ENCODE results near the gene KLF2. TPM values are rescaled to one million over a fixed set of nuclear protein-coding genes. Genes with fewer than 3 reads are reported as not detected.

Gene KLF2
- total and polyA plus RNA-seq, 10 of the 15 experiments (the other 5 are each of a cell fraction or from before 2014, with no cell fraction given): 0.16 to 13.7 (median 1.0) TPM

DNA sequence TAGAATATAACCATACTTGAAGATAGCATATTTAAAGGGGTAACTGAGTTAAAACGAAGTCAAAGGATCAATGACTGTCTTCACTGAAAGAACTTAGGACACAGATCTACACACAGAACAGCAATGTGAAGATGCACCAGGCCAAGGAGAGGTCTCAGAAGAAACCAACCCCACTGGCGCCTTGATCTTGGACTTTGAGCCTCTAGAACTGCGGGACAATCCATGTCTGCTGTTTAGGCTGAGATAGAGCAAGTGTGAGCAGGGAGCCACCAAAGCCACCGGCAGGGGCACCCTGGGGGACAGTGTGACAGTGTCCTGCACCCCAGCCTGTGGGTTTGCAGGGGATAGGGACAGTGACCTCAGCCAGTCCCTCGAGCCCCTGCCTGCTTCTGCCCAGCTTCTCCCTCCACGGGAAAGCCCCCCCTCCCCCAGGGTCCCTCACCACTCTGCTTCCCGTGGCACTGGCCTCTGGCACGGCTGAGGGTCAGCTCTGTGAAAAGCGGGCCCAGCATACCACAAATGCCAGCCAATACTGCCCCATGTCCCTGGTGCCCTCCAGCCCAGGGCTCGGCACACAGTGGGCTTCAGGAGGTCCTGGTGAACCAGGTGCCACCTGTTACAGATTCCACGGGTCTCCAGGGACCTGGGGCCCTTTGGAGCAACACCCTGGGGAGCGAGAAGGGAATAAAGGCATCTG is 40.8 kb downstream of the KLF2 start (continued):
- TF ChIP-seq, protein P1, sequence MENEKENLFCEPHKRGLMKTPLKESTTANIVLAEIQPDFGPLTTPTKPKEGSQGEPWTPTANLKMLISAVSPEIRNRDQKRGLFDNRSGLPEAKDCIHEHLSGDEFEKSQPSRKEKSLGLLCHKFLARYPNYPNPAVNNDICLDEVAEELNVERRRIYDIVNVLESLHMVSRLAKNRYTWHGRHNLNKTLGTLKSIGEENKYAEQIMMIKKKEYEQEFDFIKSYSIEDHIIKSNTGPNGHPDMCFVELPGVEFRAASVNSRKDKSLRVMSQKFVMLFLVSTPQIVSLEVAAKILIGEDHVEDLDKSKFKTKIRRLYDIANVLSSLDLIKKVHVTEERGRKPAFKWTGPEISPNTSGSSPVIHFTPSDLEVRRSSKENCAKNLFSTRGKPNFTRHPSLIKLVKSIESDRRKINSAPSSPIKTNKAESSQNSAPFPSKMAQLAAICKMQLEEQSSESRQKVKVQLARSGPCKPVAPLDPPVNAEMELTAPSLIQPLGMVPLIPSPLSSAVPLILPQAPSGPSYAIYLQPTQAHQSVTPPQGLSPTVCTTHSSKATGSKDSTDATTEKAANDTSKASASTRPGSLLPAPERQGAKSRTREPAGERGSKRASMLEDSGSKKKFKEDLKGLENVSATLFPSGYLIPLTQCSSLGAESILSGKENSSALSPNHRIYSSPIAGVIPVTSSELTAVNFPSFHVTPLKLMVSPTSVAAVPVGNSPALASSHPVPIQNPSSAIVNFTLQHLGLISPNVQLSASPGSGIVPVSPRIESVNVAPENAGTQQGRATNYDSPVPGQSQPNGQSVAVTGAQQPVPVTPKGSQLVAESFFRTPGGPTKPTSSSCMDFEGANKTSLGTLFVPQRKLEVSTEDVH (IDR thresholded peaks at IDR 0.05; ENCODE audit: low read depth, partially characterized antibody): no peak
- no peak for TF ChIP-seq CREB1 (IDR thresholded peaks at IDR 0.05; ENCODE audit: low read depth)
- no peak for TF ChIP-seq EP300 (IDR thresholded peaks at IDR 0.05; ENCODE audit: borderline replicate concordance in 1 of 2, control insufficient read depth in 1 of 2, low read depth in 2 of 2, low read length in 2 of 2)
- TF ChIP-seq RELA (IDR thresholded peaks at IDR 0.05; ENCODE audit: borderline replicate concordance, partially characterized antibody): no peak
- no peak for TF ChIP-seq TCF3 (IDR thresholded peaks at IDR 0.05; ENCODE audit: borderline replicate concordance, insufficient read depth, low read depth, low read length)
- TF ChIP-seq ZNF217 (IDR thresholded peaks at IDR 0.05): no peak

- no peak for DNase-seq (ENCODE audit: low read depth, low spot score)
- peaks cover 0 to 4% of the 10 kb centered on the region in 2 experiments; a peak in 1 of 4 replicates for H3K36me3 ChIP-seq (ENCODE audit: control insufficient read depth in 2 of 2, insufficient read depth in 2 of 2, low read length in 1 of 2)
- H3K9me3 ChIP-seq (replicated peaks; ENCODE audit: control insufficient read depth, insufficient read depth, low read length): no peaks in the 10 kb centered on the region
- H3K27ac ChIP-seq (ENCODE audit: control insufficient read depth, insufficient read depth): peak overlapping the region; percentile 90
- TF ChIP-seq FOXM1 (IDR thresholded peaks at IDR 0.05; ENCODE audit: low read depth, low read length): no peak
- no peak for TF ChIP-seq RELB (IDR thresholded peaks at IDR 0.05; ENCODE audit: low read depth)
- TF ChIP-seq IRF4 (IDR thresholded peaks at IDR 0.05; ENCODE audit: low read depth, low read length): no peak
- TF ChIP-seq SIN3A (IDR thresholded peaks at IDR 0.05; ENCODE audit: low read depth, low read length): no peak
- no peak overlapping the region for H2AFZ ChIP-seq (ENCODE audit: control insufficient read depth, low read depth, low read length)
- no peak for FAIRE-seq
- H3K4me2 ChIP-seq (ENCODE audit: control insufficient read depth, insufficient read depth): peak overlapping the region; percentile 84
- H4K20me1 ChIP-seq (ENCODE audit: control insufficient read depth, insufficient read depth): 0 out of 2 replicates have a peak, but pooled peaks cover 2% of the 10 kb centered on the region
- ATAC-seq: peak; percentile 23
- intact Hi-C loops (cut with micrococcal nuclease; ENCODE audit: unreplicated experiment): loop anchor here (1.0 to 2.0 kb wide), 2 partner anchors 24 to 37 kb away; no protein-coding TSS in a partner anchor
- ChIA-PET RAD21 (ENCODE audit: unreplicated experiment) (interaction anchor here (0.5 to 3.2 kb wide), 9 partner anchors 17 to 296 kb away, joined by 3 to 32 read pairs (median 6); partner anchors contain the start of gene KLF2), CTCF (interaction anchor here (1.0 to 3.4 kb wide), 4 partner anchors 16 to 38 kb away, joined by 5 to 21 read pairs (median 12); no protein-coding TSS in a partner anchor), SMC1A (ENCODE audit: uncharacterized antibody, unreplicated experiment) (interaction anchor here (0.9 to 4.1 kb wide), 9 partner anchors 15 to 120 kb away, joined by 3 to 42 read pairs (median 4); no protein-coding TSS in a partner anchor), POLR2A (interaction anchor here (1.0 to 2.6 kb wide), 6 partner anchors 17 to 118 kb away, joined by 3 to 11 read pairs (median 8); partner anchors contain the start of gene KLF2)
- H3K9ac ChIP-seq (ENCODE audit: control insufficient read depth, insufficient read depth, low read length): peak overlapping the region; percentile 80
- H3K4me3 ChIP-seq: peak overlapping the region; percentile 65; the same call in 1 of the 2 replicates
- 14% methylated on average over 9 of the region's 9 CpGs for WGBS (ENCODE audit: insufficient coverage, insufficient replicate concordance, low lambda C conversion rate, missing lambda C conversion rate)
- in situ Hi-C loops (cut with MboI): no loop called here
- no peaks in the 10 kb centered on the region for H3K27me3 ChIP-seq (replicated peaks in 1 of 2; ENCODE audit: control insufficient read depth in 2 of 2, insufficient read depth in 2 of 2, low read length in 1 of 2)
- H3K4me1 ChIP-seq (ENCODE audit: control insufficient read depth, insufficient read depth, low read length): peaks cover 53% of the 10 kb centered on the region
- BruUV-seq (replicated peaks): TSS peak; percentile 38
- no peaks in the 10 kb centered on the region for H3K79me2 ChIP-seq (ENCODE audit: control insufficient read depth, insufficient read depth, low read length)
Observed at GRCh38 chr19:16366056-16366432, 41.4 kb downstream of the KLF2 start.
